C4-2B (cell line): ENCODE results near the gene ATRX.
"Not testable (repeated sequence)": the region's sequence is repeated elsewhere in the genome, so short reads cannot be mapped to it uniquely, and the experiment has no call there.

Experiments used
- H3K27ac ChIP-seq: fragments of 450-650 bp; 2 replicates; pipeline ENCODE4 v1.5.1; 2017
- ZFX ChIP-seq: fragments of 450-650 bp; IDR thresholded peaks from 2 replicates; pipeline ENCODE4 v1.6.1; 2017
- TF ChIP-seq, protein P1 (sequence below): fragments of 450-650 bp; conservative IDR thresholded peaks from 2 replicates; pipeline ENCODE4 v1.5.1; 2017; ENCODE audit warnings: mild to moderate bottlenecking

The ATRX gene

GRCh38 chrX:77785486-77786364, at the start of gene ATRX:
Gene ATRX (minus strand): TSS chrX:77786216. CDS start chrX:77786001, 215 bp downstream.
- peak within 1 kb of the TSS; percentile 88 for H3K27ac ChIP-seq
- TF ChIP-seq, protein P1, sequence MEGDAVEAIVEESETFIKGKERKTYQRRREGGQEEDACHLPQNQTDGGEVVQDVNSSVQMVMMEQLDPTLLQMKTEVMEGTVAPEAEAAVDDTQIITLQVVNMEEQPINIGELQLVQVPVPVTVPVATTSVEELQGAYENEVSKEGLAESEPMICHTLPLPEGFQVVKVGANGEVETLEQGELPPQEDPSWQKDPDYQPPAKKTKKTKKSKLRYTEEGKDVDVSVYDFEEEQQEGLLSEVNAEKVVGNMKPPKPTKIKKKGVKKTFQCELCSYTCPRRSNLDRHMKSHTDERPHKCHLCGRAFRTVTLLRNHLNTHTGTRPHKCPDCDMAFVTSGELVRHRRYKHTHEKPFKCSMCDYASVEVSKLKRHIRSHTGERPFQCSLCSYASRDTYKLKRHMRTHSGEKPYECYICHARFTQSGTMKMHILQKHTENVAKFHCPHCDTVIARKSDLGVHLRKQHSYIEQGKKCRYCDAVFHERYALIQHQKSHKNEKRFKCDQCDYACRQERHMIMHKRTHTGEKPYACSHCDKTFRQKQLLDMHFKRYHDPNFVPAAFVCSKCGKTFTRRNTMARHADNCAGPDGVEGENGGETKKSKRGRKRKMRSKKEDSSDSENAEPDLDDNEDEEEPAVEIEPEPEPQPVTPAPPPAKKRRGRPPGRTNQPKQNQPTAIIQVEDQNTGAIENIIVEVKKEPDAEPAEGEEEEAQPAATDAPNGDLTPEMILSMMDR, result no peak
- peak; percentile 54 for TF ChIP-seq ZFX

DNA sequence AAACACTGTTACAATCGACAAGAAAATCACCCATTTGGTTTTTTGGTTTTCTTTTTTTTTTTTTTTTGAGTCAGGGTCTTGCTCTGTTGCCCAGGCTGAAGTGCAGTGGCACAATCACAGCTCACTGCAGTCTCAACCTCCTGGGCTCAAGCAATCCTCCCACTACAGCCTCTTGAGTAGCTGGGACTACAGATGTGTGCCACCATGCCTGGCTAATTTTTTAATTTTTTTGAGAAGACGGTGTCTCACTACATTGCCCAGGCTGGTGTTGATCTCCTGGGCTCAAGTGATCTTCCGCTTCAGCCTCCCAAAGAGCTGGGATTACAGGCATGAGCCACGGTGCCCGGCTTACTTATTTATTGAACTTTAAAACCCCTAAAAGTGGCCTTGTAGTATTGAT, 45.5 kb upstream of the ATRX start:
- H3K27ac ChIP-seq, result not testable (repeated sequence)

- not testable (repeated sequence) for H3K27ac ChIP-seq
Measured at GRCh38 chrX:77821989-77822388, 36.0 kb upstream of the ATRX start.

DNA sequence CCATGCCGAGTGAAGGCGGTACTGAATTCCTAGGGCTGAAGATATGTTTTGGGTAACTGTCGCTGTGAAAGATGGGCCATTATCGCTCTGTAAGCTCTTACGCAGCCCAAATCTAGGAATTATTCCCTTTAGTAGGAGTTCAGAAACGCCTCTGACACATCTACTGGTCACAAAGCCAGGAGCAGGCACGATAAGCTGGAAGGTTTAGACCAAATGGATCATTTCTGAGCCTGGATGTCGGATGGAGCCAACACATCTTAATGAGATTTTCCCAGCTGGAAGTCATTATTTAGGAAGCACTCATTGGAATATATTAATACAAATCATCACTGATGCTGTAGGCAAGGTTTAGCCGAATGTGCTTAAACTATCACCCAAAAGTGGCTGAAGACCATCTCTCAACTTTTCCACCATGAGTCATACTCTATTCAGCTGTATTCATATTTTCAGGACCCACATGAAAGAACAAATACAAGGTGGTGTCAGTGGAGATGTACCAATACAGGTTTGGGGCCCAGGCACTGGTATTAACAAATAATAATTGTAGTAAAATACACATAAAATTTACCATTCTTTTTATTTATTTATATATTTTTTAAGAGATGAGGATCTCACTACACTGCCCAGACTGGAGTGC, 34.2 kb upstream of the ATRX start:
- H3K27ac ChIP-seq, result no peak overlapping the region

DNA sequence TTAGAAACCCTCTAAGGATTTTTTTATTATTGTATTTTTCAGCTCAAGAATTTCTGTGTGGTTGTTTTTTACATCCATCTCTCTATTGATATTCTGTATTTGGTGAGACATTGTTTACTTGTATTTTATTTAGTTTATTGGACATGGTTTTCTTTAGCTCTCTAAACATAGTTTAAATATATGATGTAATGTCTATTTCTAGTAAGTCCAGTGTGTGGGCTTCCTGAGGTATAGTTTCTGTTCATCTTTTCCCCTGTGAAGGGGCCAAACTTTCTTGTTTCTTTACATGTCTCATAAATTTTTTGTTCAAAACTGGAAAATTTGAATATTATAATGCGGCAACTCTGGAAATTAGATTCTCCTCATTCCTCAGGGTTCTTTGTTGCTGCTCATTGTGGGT, 28.2 kb upstream of the ATRX start:
- no peak for TF ChIP-seq ZFX
- TF ChIP-seq, protein P1, result no peak
- no peak overlapping the region for H3K27ac ChIP-seq

More for the DNA sequence above, 34.2 kb upstream of the ATRX start:
- TF ChIP-seq, protein P1, result no peak
- TF ChIP-seq ZFX, result no peak

DNA sequence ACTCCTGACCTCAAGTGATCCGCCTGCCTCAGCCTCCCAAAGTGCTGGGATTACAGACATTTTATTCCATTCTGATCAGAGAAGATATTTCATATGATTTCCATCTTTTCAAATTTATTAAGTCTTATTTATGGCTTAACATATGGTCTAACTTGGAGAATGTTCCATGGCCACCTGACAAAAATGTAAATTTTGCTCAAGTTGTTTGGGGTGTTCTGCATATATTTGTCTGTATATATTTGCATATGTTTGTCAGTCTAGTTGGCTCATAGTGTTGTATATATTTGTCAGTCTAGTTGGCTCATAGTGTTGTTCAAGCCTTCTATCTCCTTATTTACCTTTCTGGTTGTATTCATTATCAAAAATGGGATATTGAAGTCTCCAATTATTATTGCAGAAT, 16.2 kb upstream of the ATRX start:
- TF ChIP-seq, protein P1, result no peak
- TF ChIP-seq ZFX, result no peak

DNA sequence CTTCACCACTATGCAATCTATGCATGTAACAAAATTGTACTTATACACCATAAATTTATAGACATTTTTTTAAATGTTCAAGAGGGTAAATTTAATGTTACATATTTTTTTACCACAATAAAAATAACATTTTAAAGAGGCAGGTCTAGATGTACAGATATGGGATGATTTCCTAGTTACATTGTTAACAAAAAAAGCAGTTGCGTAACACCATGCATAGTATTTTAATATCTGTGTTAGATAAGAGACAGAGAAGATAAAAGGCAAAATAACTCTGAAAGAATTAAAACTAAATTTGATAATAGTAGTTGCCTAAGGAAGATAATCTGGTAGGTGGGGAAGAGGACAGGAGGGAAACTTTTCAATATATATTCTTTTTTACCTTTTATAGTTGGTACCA, 9.1 kb upstream of the ATRX start:
- no peak overlapping the region for H3K27ac ChIP-seq
- no peak for TF ChIP-seq ZFX
- TF ChIP-seq, protein P1, result no peak

More for the DNA sequence above, 16.2 kb upstream of the ATRX start:
- H3K27ac ChIP-seq, result no peak overlapping the region

GRCh38 chrX:77793946-77794345, 7.9 kb upstream of the ATRX start:
- TF ChIP-seq, protein P1, result no peak
- TF ChIP-seq ZFX, result no peak
- H3K27ac ChIP-seq, result no peak overlapping the region
